A549 (cell line): ENCODE data around the gene NKRF.

Source experiments
- EP300 ChIP-seq, 2 experiments: fragments of >200 bp; sonication (Bioruptor Twin); formaldehyde crosslinking; IDR thresholded peaks; 2 replicates in 1 of 2; 3 replicates in 1 of 2; pipeline ENCODE4 v1.6.1; 2016 to 2017
- POLR2A ChIP-seq: IDR thresholded peaks from 2 replicates; pipeline ENCODE4 v1.6.1; 2012; ENCODE audit warnings: mild to moderate bottlenecking, low read length
- TF ChIP-seq, protein P1 (sequence below): fragments of >200 bp; sonication (Bioruptor Twin); formaldehyde crosslinking; IDR thresholded peaks from 3 replicates; pipeline ENCODE4 v1.5.1; 2016
- TF ChIP-seq, protein P2 (sequence below): IDR thresholded peaks from 2 replicates; pipeline ENCODE4 v1.6.1; 2012

DNA sequence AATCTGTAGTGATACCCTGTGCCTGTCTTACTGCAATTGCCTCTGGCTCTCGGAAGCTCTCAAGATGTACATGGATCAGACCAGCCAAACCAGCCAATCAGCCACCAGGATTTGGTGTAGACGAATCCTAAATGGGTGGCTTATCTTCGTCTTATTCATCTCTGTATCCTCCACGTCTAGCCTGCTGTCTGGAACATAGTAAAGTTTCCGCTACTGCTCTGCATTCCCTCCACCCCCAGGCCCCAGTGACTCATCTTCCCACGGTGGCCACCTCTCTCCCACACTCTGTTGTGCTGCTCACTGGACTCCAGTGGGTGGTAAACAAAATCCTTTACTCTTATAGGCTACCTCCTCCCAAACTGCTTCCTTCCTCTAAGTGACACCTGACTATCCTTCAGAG, 48.9 kb upstream of the NKRF start:
- TF ChIP-seq POLR2A (no peak), EP300 (IDR thresholded peaks at IDR 0.05) (no peak)
- TF ChIP-seq, protein P1, sequence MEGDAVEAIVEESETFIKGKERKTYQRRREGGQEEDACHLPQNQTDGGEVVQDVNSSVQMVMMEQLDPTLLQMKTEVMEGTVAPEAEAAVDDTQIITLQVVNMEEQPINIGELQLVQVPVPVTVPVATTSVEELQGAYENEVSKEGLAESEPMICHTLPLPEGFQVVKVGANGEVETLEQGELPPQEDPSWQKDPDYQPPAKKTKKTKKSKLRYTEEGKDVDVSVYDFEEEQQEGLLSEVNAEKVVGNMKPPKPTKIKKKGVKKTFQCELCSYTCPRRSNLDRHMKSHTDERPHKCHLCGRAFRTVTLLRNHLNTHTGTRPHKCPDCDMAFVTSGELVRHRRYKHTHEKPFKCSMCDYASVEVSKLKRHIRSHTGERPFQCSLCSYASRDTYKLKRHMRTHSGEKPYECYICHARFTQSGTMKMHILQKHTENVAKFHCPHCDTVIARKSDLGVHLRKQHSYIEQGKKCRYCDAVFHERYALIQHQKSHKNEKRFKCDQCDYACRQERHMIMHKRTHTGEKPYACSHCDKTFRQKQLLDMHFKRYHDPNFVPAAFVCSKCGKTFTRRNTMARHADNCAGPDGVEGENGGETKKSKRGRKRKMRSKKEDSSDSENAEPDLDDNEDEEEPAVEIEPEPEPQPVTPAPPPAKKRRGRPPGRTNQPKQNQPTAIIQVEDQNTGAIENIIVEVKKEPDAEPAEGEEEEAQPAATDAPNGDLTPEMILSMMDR: no peak
- TF ChIP-seq, protein P2, sequence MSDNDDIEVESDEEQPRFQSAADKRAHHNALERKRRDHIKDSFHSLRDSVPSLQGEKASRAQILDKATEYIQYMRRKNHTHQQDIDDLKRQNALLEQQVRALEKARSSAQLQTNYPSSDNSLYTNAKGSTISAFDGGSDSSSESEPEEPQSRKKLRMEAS: no peak
